Measurements from ENCODE around the gene ANXA10. TPM values are rescaled to one million over a fixed set of nuclear protein-coding genes. Genes with fewer than 3 reads are reported as not detected.
"Not testable (repeated sequence)": the region's sequence is repeated elsewhere in the genome, so short reads cannot be mapped to it uniquely, and the experiment has no call there.

ANXA10 gene
- total and polyA plus RNA-seq, 2 experiments from 2014 or later, result not detected

GRCh38 chr4:168134651-168135050 lies 42.3 kb downstream of the ANXA10 start (continued):
- TF ChIP-seq EZH2 (IDR thresholded peaks at IDR 0.05; ENCODE audit: low read depth, unreplicated experiment) (no peak), NANOG (IDR thresholded peaks at IDR 0.05; ENCODE audit: borderline replicate concordance) (no peak), EZH2phosphoT487 (IDR thresholded peaks at IDR 0.05; ENCODE audit: unreplicated experiment) (no peak), CTCF (conservative IDR thresholded peaks at IDR 0.05; ENCODE audit: low read depth in 2 of 2) (no peak), ZNF331 (CRISPR knock-in tag; IDR thresholded peaks at IDR 0.05; ENCODE audit: low read depth) (no peak), ZNF114 (CRISPR knock-in tag; IDR thresholded peaks at IDR 0.05) (no peak)

GRCh38 chr4:168135860-168136259 lies 43.5 kb downstream of the ANXA10 start:
- H3K9me2 ChIP-seq (ENCODE audit: insufficient read depth); H3K27ac ChIP-seq (ENCODE audit: low read depth); H3K4me3 ChIP-seq; H3K27ac Mint-ChIP-seq; H3K27me3 ChIP-seq (ENCODE audit: insufficient read depth); H3K4me3 Mint-ChIP-seq; H3F3A ChIP-seq (replicated peaks; ENCODE audit: low read depth); H3K36me3 ChIP-seq (ENCODE audit: insufficient read depth); H3K4me1 Mint-ChIP-seq; H2AFZ ChIP-seq; H3K79me2 ChIP-seq (replicated peaks; ENCODE audit: insufficient read depth); H4K20me1 ChIP-seq (replicated peaks; ENCODE audit: insufficient read depth); H3K4me2 ChIP-seq; ATAC-seq; H3K4me1 ChIP-seq (ENCODE audit: insufficient read depth); H3K27me3 Mint-ChIP-seq (ENCODE audit: insufficient read depth, low read depth, poor library complexity); H3K36me3 Mint-ChIP-seq (ENCODE audit: low read depth); H3K9me3 Mint-ChIP-seq; DNase-seq (ENCODE audit: low spot score): not testable (repeated sequence)

GRCh38 chr4:168137695-168138094 lies 45.4 kb downstream of the ANXA10 start:
- H3K4me3 ChIP-seq; H3K27ac ChIP-seq (ENCODE audit: low read depth); H3K36me3 ChIP-seq (ENCODE audit: insufficient read depth); H3K4me1 ChIP-seq (ENCODE audit: insufficient read depth); H3K36me3 Mint-ChIP-seq (ENCODE audit: low read depth); H2AFZ ChIP-seq; H3K27me3 ChIP-seq (ENCODE audit: insufficient read depth); DNase-seq (ENCODE audit: low spot score); H3K4me1 Mint-ChIP-seq; H3K79me2 ChIP-seq (replicated peaks; ENCODE audit: insufficient read depth); H4K20me1 ChIP-seq (replicated peaks; ENCODE audit: insufficient read depth); H3F3A ChIP-seq (replicated peaks; ENCODE audit: low read depth); H3K27me3 Mint-ChIP-seq (ENCODE audit: insufficient read depth, low read depth, poor library complexity); ATAC-seq; H3K27ac Mint-ChIP-seq; H3K4me2 ChIP-seq; H3K4me3 Mint-ChIP-seq; H3K9me3 Mint-ChIP-seq; H3K9me2 ChIP-seq (ENCODE audit: insufficient read depth): not testable (repeated sequence)

GRCh38 chr4:168138143-168138542 lies 45.8 kb downstream of the ANXA10 start:
- no peaks in the 10 kb centered on the region for H3K36me3 Mint-ChIP-seq (ENCODE audit: low read depth)
- no peaks in the 10 kb centered on the region for H3K9me3 Mint-ChIP-seq
- Histone ChIP-seq H3K36me3 (ENCODE audit: insufficient read depth) (no peaks in the 10 kb centered on the region), H4K20me1 (replicated peaks; ENCODE audit: insufficient read depth) (no peaks in the 10 kb centered on the region), H3F3A (replicated peaks; ENCODE audit: low read depth) (no peaks in the 10 kb centered on the region), H3K9me2 (ENCODE audit: insufficient read depth) (no peaks in the 10 kb centered on the region; the same call in none of the 2 replicates), H3K79me2 (replicated peaks; ENCODE audit: insufficient read depth) (no peaks in the 10 kb centered on the region), H3K4me2 (no peak overlapping the region), H3K27ac (ENCODE audit: low read depth) (no peak overlapping the region), H3K27me3 (ENCODE audit: insufficient read depth) (no peaks in the 10 kb centered on the region), H3K4me1 (ENCODE audit: insufficient read depth) (no peaks in the 10 kb centered on the region), H3K4me3 (no peak overlapping the region), H2AFZ (no peak overlapping the region)
- H3K4me1 Mint-ChIP-seq, result peaks cover 3% of the 10 kb centered on the region; the same call in 1 of the 3 replicates
- ATAC-seq, result no peak
- H3K4me3 Mint-ChIP-seq, result no peak overlapping the region
- H3K27me3 Mint-ChIP-seq (ENCODE audit: insufficient read depth, low read depth, poor library complexity), result peaks cover 1% of the 10 kb centered on the region
- no peak for DNase-seq (ENCODE audit: low spot score)
- TF ChIP-seq ZNF331 (CRISPR knock-in tag; IDR thresholded peaks at IDR 0.05; ENCODE audit: low read depth) (no peak), POLR2AphosphoS5 (IDR thresholded peaks at IDR 0.05; ENCODE audit: low read depth) (no peak), NANOG (IDR thresholded peaks at IDR 0.05; ENCODE audit: borderline replicate concordance) (no peak)
- H3K27ac Mint-ChIP-seq, result no peak overlapping the region

Measured in GM23338 (cell line).